Measurements from ENCODE around the gene RUSF1.
"Not testable (repeated sequence)": the region's sequence is repeated elsewhere in the genome, so short reads cannot be mapped to it uniquely, and the experiment has no call there.

Gene RUSF1

DNA sequence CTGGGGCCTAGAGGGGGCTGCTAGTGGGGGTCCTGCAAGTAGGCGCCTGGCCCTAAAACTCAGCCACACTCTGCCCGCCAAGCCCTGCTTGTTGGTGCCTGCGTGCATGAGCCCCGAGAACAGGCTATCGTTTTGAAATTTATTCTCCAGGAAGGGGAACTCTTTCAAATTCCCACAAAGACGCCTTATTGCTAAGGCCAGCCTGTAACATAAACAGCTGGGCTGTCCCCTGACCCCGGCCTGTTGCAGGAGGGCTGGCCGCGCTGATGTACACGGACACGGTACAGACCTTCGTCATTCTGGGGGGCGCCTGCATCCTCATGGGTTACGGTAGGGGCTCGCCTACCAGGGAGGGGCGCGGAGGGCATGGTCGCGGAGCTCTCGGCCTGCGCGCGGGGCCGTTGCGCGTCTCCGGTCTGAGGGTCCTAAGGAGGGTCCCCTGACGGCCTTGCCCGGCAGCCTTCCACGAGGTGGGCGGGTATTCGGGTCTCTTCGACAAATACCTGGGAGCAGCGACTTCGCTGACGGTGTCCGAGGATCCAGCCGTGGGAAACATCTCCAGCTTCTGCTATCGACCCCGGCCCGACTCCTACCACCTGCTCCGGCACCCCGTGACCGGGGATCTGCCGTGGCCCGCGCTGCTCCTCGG, 21.0 kb downstream of the RUSF1 start:
- DNase-seq (ENCODE audit: low spot score): no peak

DNA sequence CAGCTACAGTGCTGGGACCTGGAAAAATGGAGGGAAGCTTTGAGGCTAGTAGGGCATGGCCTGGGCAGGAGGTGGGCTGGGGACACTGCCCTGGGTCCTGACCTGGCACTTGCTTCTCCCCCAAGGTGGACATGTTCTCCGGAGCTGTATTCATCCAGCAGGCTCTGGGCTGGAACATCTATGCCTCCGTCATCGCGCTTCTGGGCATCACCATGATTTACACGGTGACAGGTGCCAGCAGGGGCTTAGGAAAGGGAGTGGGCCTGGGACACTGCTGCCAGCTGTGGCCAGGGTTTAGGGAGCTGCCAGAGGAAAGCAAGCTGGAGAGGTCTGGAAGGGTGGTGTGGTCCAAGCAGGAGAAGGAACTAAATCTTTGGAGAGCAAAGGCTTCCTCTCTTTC, 22.1 kb downstream of the RUSF1 start:
- no peak for DNase-seq (ENCODE audit: low spot score)

DNA sequence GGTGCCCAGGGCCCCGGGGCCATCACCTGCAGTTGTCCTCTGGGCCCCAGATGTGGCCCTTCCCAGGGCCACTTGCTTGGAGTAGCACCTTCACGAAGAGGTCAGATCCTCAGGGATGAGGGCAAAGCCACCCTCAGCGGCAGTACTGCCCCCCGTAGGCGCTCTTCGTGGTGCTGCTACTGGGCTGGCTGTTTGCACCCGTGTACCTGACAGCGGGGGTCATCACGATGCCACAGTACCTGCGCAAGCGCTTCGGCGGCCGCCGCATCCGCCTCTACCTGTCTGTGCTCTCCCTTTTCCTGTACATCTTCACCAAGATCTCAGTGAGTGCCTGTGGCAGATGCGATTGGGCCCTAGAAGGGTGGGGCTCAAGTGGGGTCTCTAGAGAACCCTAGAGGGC, 22.6 kb downstream of the RUSF1 start:
- no peak for DNase-seq (ENCODE audit: low spot score)

DNA sequence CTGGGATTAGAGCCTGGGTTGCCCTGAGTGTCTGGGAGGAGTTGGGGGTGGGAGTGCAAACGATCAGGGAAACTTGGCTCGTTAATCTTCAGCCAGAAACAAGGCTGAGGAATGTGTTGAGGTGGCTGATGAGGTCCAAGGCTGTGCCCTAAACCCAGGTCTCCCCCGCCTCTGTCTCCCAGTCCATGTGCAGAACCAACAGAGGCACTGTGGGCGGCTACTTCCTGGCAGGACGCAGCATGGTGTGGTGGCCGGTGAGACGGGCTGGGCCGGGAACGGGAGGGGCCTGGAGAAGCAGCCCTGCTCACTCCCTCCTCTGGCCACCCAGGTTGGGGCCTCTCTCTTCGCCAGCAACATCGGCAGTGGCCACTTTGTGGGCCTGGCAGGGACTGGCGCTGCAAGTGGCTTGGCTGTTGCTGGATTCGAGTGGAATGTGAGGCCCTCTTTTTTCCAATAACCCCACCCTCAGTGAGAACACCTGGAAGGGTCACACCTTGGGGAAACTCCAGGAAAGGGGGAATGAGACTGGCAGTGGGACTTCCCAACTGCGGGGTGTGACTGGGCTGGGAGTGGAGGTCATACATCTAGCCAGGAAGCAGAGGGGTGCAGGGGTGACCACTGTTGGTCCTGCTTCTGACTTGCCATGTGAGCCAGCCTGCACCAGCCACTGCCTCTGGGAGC, 23.6 kb downstream of the RUSF1 start:
- DNase-seq (ENCODE audit: low spot score): peak; percentile 36

DNA sequence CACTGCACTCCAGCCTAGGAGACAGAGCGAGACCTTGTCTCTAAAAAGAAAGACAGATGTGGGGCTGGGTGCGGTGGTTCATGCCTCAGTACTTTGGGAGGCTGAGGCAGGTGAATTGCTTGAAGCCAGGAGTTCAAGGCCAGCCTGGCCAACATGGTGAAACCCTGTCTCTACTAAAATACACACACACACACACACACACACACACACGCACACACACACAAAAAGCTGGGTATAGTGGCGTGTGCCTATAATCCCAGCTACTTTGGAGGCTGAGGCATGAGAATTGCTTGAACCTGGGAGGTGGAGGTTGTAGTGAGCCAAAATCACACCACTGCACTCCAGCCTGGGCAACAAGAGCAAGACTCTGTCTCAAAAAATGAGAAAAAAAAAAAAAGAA, 24.1 kb downstream of the RUSF1 start:
- DNase-seq (ENCODE audit: low spot score): not testable (repeated sequence)

DNA sequence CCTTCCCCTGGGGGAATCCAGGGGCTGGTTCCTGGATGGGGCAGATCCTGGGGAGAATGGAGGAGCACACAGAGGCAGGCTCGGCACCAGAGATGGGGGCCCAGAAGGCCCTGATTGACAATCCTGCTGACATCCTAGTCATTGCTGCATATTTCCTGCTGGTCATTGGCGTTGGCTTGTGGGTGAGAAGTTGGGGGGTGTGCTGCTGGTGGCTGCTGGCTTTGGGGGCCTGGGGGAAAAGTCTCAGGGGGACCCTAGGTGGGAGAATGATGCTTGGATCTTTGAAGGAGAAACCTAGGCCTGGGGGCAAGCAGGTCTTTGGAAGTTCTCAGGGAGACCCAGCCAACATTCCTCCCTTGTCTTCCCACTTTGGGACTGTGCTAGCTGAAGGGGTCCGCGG, 25.1 kb downstream of the RUSF1 start, which contains the start of gene SLC5A2:
TSS of gene SLC5A2 (plus strand) at position 43 of the 400 bp plus-strand sequence. CDS start at position 57, 14 bp downstream.
- no peak for DNase-seq (ENCODE audit: low spot score)

DNA sequence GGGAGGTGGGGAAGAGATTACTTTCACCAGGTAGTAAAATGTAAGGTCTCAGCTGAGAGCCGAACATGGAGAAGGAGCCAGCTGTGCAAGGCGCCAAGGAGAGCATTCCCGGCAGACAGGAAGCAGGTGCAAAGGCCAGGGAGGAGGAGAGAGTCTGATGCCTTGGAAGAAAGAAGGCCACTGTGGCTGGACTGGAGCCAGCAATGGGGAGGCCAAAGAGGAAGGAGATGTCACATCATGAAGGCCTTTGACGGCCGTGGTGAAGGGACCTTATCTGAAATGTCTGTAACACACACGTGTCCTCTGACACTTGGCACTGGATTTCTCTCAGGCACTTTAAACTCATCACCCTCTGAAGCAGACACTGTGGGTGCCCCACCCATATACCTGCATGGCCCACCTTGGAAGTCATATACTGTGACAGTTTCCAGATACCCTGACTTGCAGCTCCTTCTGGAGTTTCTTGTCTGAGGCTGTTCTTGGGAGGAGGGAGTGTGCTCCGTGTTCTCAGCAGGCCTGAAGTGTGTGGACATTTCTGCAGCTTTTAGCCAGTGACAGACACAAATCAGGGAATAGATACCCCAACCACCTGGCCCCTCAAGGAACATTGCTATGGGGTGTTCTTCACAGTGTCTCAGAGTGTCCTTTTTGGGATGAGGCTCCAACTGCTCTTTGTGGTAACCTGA, 27.2 kb downstream of the RUSF1 start:
- DNase-seq (ENCODE audit: low spot score): no peak

DNA sequence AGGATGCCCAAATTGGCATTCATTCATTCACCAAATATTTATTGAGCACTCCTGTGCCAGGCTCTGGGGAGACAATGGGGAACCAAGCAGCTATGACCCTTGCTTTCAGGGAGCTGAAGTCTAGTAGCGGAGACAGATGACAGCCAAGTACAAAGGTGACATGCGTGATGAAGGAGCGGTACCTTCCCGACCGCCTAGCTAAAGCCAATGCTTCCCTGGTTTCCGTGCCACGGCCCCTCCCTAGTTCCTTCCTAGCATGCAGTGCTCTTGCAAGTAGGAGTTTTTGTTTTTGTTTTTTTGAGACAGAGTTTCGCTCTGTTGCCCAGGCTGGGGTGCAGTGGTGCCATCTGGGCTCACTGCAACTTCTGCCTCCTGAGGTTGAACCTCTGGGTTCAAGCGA, 28.4 kb downstream of the RUSF1 start:
- DNase-seq (ENCODE audit: low spot score): no peak

DNA sequence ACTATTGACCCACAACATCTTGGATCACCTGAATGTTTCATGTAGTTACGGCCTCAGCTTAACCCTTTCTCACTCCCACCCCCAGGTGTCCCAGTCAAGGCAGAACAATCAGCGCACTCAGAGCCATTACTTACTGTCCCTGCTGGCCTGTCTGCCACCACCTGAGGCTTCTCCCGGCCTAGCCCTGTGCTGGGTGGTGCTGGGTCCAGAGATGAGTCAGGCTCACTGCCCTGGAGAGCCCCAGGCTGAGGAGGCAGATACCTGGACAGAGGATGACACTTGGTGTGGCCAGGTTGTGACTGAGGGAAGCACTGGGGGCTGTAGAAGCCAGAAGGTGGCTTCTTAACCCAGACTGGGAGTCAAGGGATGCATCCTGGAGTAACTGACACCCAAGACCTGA, 29.2 kb downstream of the RUSF1 start:
- DNase-seq (ENCODE audit: low spot score): no peak

DNA sequence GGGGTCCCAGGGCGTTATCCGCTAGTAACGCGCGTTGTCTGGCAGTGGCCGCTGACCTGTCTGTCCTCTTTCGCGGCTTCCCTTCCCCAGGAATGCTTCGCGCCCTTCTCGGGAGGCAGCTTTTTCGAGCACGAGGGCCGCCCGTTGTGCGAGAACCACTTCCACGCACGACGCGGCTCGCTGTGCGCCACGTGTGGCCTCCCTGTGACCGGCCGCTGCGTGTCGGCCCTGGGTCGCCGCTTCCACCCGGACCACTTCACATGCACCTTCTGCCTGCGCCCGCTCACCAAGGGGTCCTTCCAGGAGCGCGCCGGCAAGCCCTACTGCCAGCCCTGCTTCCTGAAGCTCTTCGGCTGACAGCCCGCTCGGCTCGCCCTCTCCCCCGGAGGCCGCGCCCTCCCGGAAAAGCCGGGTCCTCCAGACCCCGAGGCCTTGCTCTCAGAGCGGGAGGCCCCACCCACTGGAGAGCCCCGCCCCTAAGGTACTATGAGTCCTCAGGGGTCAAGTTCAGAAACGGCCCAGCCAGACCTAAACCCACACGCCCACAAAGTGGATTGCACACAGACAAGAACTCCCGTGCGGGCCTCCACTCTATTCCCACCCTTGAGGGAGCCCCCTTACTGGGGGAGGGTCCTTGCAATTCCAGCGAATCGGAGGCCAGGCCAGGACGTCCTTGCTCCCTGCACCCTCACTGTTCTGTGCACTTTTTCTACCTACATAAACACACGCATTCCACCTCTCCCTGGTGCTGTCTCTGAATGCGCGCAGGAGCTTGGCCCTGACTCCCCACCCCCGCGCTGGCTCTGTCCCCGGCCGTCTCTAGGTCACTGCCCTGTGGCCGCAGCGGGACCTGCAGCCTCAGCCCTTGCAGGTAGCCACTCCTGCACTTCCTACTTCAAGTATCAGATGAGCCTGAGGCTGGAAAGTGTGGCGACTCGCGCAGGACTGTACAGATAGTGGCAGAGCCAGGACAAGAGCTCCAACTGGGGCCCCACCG, 30.7 kb downstream of the RUSF1 start:
- peak; percentile 46 for DNase-seq (ENCODE audit: low spot score)

DNA sequence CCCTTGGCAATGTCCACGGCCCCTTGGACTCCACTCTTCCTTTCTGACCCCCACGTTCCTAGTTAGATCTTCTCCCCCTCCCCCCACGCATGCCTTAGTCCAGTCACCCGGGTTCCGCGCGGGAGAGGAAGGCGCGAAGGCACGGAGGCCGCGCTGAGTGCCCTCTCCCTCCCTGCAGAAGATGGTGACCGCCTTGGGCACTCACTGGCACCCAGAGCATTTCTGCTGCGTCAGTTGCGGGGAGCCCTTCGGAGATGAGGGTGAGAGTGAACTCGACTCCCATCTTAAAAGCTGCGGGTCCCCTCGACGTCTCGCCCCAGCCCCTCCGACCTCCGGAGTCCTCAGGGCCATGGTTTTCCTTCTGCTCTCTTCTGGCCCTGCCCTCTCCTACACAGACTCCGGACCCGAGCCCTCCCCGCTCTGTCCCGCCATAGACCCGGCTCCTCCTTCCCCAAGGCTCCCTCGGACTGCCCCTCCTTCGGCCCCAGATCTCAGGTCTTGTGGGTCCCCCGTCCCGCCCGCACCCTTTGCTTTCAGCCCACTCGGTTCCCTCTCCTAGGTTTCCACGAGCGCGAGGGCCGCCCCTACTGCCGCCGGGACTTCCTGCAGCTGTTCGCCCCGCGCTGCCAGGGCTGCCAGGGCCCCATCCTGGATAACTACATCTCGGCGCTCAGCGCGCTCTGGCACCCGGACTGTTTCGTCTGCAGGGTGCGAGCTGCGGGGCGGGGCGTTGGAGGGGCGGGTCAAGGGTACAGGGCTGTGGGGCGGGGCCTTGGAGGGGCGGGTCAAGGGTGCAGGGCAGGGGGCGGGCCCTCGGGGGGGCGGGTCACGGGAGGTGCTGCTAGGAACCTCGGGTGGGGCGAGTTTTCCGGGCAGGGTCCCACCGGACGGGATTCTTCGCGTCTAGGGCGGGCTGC, 31.6 kb downstream of the RUSF1 start:
- DNase-seq (ENCODE audit: low spot score): peak; percentile 50

DNA sequence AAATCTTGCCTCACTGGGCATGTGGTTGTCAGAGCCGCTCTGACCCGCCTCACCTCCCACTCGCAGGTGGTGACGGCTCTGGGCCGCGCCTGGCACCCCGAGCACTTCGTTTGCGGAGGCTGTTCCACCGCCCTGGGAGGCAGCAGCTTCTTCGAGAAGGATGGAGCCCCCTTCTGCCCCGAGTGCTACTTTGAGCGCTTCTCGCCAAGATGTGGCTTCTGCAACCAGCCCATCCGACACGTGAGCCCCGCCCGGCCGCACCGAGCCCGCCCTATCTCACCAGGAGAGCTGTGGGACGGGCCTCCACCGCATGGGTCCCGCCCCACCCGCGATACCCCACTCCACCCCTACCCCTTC, 32.3 kb downstream of the RUSF1 start:
- no peak for DNase-seq (ENCODE audit: low spot score)

DNA sequence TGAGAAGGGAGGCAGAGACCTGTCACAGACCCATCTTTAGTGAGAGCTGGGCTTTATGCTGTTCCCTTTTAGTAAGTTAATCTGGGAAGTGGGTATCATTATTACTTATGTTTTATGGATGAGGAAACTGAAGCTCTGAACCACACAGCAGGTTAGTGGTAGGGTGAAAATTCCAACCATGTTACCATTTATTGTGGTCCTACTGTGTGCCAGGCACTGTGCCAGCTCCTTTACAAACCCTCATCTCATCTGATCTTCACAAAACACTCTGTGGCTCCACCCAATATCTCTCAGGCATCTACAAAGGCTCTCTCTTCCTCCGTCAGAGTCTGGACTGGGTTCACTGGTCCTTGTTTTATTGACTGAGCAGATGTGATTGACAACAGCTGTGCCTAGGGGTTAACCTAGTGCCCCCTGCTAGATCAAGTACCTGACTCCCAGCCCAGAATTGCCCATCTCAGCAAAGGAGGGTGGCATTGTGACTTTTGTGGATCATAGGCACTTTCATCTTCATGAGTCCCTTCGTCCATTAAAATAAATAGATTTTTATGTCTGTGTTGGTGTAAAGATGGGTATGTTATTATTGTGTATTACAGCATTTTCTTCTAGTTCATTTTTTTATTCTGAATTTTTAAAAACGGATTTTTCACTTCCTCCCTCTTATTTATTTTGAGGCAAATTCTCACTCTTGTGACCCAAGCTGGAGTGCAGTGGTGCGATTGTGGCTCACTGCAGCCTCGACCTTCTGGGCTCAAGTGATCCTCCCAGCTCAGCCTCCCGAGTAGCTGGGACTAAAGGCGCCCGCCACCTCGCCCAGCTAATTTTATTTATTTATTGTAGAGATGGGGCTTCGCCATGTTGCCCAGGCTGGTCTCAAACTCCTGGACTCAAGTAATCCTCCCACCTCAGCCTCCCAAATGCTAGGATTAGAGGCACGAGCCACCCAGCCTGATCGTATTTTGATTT, 33.1 kb downstream of the RUSF1 start:
- no peak for DNase-seq (ENCODE audit: low spot score)

DNA sequence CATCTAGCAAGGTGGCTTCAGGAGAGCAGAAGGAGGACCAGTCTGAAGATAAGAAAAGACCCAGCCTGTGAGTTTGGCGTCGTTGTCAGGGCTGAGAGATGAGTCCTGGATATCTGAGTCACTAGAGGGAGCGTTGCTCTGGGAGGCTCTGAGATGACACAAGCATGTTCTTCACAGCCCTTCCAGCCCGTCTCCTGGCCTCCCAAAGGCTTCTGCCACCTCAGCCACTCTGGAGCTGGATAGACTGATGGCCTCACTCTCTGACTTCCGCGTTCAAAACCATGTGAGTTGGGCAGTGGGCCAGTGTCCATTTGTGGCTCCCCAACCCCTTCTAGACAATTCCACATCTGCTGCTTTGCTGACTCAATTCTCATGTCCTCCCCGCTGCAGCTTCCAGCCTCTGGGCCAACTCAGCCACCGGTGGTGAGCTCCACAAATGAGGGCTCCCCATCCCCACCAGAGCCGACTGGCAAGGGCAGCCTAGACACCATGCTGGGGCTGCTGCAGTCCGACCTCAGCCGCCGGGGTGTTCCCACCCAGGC, 33.9 kb downstream of the RUSF1 start:
- no peak for DNase-seq (ENCODE audit: low spot score)

DNA sequence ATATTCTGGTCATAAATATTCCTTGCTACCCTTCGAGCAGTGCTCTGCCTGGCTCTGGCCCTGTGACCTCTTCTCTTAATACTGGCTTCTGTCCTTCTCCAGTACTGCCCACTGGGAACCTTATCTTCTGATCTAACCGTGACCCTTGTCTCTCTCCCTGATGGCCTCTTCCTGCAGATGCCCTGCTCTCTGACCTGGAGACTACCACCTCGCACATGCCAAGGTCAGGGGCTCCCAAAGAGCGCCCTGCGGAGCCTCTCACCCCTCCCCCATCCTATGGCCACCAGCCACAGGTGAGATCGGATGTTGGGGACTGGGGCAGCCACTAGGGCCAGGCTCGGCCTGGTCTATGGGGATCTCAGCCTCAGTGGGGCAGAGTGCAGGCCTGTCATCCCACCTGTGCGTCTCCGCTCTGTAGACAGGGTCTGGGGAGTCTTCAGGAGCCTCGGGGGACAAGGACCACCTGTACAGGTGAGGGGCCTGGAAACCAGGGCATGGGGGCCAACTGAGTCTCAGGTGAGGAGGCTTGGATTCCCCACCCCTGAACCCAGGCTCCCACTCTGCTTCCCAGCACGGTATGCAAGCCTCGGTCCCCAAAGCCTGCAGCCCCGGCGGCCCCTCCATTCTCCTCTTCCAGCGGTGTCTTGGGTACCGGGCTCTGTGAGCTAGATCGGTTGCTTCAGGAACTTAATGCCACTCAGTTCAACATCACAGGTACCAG, 34.8 kb downstream of the RUSF1 start:
- DNase-seq (ENCODE audit: low spot score): no peak

DNA sequence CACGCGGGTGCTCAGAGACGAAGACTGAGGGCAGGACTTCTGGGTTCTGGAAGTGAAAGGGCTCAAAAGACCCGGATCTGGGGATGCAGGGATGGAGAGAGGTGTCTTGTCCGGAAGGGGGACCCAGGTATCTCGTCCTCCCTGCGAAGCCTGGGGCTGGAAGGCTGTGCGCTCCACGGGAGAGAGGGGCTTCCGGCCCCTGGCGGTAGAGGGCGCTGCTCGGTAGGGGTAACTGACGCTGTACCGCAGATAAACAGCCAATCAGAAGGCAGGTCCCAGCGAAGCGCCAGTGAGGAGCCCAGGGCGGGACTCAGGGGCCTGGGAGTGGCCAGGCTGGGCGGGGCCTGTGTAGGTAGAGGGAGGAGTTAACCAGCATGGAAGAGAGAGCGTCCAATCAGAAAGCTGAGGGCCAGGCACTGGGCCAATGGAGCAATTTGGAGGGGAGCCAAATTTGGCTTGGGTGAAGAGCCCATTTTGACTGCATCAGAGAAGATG, 35.4 kb downstream of the RUSF1 start:
- DNase-seq (ENCODE audit: low spot score): peak; percentile 88

DNA sequence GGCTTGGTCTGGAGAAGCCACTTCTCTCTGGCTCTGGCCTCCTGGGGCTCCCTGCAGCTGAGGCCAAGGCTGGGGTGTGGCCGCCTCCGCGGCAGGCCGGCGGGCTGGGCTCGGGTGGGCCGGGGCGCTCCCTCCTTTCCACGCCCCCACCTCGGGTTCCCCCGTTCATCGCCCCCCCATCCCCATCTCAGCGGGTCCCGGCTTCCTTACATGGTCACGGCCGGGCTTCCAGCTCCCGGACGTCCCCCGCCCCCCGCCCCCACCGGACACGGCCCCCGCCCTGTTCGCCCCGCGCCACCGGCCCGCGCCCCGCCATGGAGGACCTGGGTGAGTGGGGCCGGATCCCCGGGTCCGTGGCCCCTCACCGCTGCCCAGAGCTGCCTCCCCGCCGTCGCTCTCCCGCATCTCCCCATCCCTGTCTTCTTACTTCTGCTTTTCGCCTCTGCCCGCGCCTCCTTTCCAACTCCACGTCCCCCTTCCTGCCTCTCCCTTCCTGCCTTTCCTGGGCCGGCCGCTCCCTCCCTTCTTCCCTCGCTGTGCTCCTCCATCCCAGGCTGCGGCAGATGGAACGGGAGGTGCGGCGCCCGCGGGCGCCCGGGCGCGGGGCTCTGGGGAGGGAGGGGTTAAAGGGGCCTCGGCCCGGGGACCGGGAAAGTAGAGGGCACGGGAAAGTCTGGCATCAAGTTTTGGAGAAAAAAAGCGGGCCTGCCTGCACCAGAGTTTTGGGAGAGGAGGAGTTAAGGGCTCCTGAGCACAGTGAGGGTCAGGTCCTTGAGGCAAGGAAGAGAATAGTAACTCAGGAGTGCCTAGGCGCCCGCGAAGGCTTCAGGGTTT, 36.1 kb downstream of the RUSF1 start, which contains the start of gene TGFB1I1:
TSS of gene TGFB1I1 (plus strand) at position 278 of the 834 bp plus-strand sequence. CDS start at position 315, 37 bp downstream.
- peak; percentile 52 for DNase-seq (ENCODE audit: low spot score)

Measured in SW480 (cell line).